GM18951 (cell line): ENCODE data around the gene GPD1.

Experiments
- POLR2A ChIP-seq: IDR thresholded peaks from 4 replicates; pipeline ENCODE4 v1.6.1; 2011; ENCODE audit warnings: mild to moderate bottlenecking; ENCODE audit not compliant: insufficient read length, insufficient read depth; ENCODE audit errors: extremely low read depth
- in situ Hi-C: fragments of 300-500 bp; cut with MboI; formaldehyde crosslinking; loops from one replicate; pipeline ENCODE4 v1.12.0; 2022; ENCODE audit warnings: low sequenced_read_pairs, mixed read lengths, inconsistent platforms; ENCODE audit not compliant: unreplicated experiment

Gene GPD1

GRCh38 chr12:50090391-50090790 lies 13.4 kb upstream of the GPD1 start:
- in situ Hi-C loops = no loop called here
- TF ChIP-seq POLR2A = no peak

GRCh38 chr12:50097952-50098351 lies 5.9 kb upstream of the GPD1 start:
- in situ Hi-C loops = no loop called here

GRCh38 chr12:50099302-50100008 lies 4.4 kb upstream of the GPD1 start:
- no peak for TF ChIP-seq POLR2A
- in situ Hi-C loops = no loop called here

More at GRCh38 chr12:50097952-50098351, 5.9 kb upstream of the GPD1 start:
- TF ChIP-seq POLR2A = no peak

DNA sequence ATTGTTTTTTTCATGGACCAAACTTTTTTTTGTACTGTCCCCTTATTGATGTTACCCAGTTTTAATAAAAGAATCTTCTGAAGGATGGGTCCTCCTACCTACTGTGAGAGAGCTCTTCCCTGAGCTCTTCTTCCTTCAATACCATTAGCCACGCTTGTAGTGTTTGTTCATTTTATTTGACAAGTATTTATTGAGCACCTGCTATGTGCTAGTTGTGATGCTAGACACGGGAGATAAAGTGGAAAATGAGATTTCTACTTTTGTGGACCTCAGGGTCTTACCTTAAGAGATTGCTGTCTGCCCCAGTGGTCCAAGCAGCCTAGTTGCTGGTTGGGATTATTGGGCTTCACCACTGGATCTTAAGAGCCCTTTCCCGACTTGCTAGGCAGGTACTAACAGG lies 3.2 kb upstream of the GPD1 start:
- no peak for TF ChIP-seq POLR2A
- in situ Hi-C loops = no loop called here

- in situ Hi-C loops = no loop called here
- TF ChIP-seq POLR2A = no peak
Observed at GRCh38 chr12:50101663-50102062, 2.1 kb upstream of the GPD1 start.

DNA sequence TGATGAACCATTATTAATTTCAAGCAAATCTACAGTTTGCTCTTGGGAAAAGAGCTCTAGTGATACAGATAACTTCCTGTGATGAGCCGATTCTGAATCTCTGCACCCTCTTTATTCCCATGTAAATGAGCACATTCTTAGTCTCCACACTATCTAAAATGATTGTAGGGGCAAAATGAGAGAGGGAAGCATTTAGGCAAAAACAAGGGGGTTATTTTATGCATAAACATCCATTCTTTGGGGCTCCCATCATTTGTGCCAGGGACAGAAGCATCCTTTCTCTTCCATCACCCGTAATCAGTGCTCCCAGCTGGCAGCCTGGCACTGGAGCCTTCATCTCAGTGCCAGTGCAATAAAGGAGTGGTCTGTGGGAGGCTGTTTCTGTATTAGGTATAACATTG lies 1.7 kb upstream of the GPD1 start:
- in situ Hi-C loops = no loop called here
- TF ChIP-seq POLR2A = no peak

- in situ Hi-C loops = no loop called here
- TF ChIP-seq POLR2A = no peak
Observed at GRCh38 chr12:50102646-50103309, 1.0 kb upstream of the GPD1 start.

DNA sequence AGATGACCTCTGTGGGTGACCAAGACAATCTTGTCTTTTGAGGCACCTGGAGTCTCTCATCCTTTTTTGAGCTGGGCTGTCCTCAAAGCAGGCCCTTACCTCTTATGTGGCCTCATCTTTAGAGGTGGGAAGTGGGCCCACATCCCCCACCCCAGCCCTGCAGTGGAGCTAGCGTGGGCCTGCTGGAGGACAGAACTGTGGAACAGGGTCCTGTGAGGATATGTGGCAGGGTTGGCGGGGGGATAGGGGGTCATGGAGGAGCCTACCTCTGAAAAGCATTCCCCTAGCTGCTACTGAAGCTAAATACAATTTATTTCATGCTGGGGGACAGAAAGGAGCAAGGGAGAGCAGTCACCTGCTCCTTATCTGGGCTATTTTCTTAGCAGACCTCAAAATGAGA lies 457 bp upstream of the GPD1 start:
- no peak for TF ChIP-seq POLR2A
- in situ Hi-C loops = no loop called here

DNA sequence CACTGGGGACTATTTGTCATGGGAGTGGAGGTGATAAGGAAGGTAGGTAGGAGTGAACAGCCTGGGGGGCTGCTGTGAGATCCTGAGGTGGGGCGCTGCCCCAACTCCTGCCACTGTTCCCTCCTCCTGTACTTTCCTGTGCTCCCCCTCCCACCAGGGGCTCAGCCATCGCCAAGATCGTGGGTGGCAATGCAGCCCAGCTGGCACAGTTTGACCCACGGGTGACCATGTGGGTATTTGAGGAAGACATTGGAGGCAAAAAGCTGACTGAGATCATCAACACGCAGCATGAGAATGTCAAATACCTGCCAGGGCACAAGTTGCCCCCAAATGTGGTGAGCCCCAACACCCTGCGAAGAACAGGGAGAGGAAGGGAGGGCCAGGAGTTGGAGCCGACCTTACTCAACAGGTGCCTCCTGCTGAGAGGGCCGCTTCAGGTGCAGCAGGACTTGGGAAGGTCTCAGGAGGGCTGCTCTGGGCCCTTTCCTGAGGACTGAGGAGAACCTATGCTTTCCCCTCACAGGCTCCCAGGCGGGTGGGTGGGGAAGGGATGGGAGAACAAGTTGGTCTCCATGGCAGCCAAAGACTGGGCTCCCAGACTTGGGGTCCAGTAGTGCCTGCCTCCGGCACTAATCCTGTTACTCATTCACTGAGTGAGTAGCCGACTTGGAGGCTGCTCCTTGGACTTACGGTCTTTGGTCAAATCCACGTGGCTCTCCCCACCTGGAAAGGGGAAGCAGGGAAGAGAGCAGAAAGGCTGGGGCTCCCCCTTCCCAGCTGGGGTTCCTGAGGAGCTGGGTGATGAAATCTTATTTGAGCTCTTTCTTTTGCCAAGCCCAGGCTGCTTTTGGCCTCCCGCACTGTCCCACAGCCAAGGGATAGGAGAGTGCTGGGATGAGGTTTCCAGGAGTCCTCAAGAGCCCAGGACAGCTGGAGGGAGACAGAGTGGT lies 884 bp downstream of the GPD1 start:
- in situ Hi-C loops = no loop called here
- TF ChIP-seq POLR2A = no peak

DNA sequence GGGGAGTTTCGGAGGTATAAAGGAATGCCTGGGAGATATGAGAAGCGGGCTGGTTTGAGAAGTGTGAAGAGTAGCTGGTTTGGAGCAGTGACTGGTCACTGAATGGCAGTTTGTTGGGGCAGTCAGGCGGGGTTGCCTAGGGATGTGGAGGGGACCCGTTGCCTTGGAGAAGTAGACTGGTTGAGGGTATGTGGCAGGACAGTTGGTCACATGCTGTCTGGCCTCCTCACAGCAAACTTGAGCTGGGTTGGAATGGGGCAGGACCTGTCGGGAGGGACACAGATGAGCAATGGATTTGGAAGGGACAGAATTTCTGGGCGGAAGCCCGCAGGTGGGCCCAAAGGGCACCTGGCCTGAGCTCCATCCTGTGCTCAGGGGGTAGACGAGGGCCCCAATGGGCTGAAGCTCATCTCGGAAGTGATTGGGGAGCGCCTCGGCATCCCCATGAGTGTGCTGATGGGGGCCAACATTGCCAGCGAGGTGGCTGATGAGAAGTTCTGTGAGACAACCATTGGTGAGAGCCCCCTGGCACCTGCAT lies 2.2 kb downstream of the GPD1 start:
- no peak for TF ChIP-seq POLR2A
- in situ Hi-C loops = no loop called here

GRCh38 chr12:50106907-50107306 lies 3.1 kb downstream of the GPD1 start:
- TF ChIP-seq POLR2A = no peak
- in situ Hi-C loops = no loop called here

GRCh38 chr12:50107416-50108268 lies 3.8 kb downstream of the GPD1 start:
- in situ Hi-C loops = no loop called here
- no peak for TF ChIP-seq POLR2A
